ENCODE data around the gene COA5.

COA5 gene

DNA sequence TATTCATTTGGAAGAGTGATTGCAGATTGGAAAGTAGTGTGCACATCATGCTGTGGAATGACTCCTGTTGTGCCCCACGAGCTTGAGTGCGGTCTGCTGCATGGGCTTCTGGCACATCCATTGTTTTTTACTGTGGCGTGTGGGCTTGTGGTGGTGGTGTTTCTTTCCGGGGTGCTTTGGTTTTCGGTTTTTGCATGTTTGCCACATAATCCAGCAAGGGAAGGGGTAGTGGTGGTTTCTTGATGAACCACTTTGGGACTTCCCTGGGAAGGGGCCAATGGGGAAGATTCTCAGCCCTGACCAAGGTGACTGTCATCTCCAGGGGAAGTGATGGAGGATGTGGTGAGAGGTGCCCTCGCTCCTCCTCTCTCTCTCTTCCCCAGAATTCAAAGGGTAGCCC is 57.0 kb downstream of the COA5 start:
- no peak for DNase-seq (ENCODE audit: low read depth)

DNA sequence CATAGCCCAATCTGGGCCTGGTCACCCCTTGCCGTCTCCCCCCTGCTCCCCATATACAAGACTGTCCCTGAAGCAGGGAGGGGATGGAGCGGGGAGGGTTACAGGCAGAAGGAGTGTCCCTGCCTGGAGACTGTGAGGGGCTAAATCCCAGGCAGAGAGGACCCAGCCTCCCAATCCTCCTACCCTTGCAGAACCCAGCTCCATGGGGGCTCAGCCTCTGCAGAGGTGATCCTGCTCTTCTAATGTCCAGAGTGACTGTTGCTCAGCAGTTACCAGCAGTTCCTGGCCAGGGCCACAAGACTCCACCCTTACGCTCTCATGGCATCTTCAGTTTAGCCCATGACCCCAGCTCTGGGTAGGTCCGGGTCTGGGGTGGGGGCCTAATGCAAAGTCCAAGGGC is 58.1 kb downstream of the COA5 start:
- DNase-seq (ENCODE audit: low read depth): no peak

Measured in GM04504 (cell line).